Measurements from ENCODE around the gene AUTS2. TPM values are rescaled to one million over a fixed set of nuclear protein-coding genes. Genes with fewer than 3 reads are reported as not detected.

AUTS2 gene
- polyA plus RNA-seq, 3 donors: 0.08 to 0.35 TPM; not detected in 1

- Histone ChIP-seq H3K9ac (ENCODE audit: insufficient read depth, low read length, poor library complexity, severe bottlenecking) (no peak overlapping the region), H3K36me3 (replicated peaks in 1 of 2; ENCODE audit: control insufficient read depth in 1 of 2, insufficient read depth in 2 of 2, low read length in 2 of 2) (no peaks in the 10 kb centered on the region), H3K4me1 (ENCODE audit: control insufficient read depth in 1 of 2, insufficient read depth in 2 of 2, low read length in 2 of 2) (no peaks in the 10 kb centered on the region), H3K27me3 (ENCODE audit: control insufficient read depth in 2 of 2, insufficient read depth in 2 of 2, low read length in 2 of 2) (no peaks in the 10 kb centered on the region), H2AFZ (ENCODE audit: insufficient read depth, low read depth, low read length, poor library complexity, severe bottlenecking) (no peak overlapping the region), H3K4me3 (replicated peaks in 1 of 3; ENCODE audit: low read depth in 2 of 3, low read length in 3 of 3) (no peak overlapping the region), H3K4me2 (replicated peaks; ENCODE audit: extremely low read depth, low read length, poor library complexity, severe bottlenecking) (no peak overlapping the region), H3K9me3 (replicated peaks in 1 of 2; ENCODE audit: control insufficient read depth in 1 of 2, insufficient read depth in 1 of 2, low read length in 2 of 2) (no peaks in the 10 kb centered on the region), H4K20me1 (ENCODE audit: insufficient read depth, low read length) (no peaks in the 10 kb centered on the region), H3K79me2 (ENCODE audit: insufficient read depth, low read length) (no peaks in the 10 kb centered on the region), H3K27ac (ENCODE audit: low read depth in 1 of 2, low read length in 2 of 2) (no peak overlapping the region)
- Mint-ChIP-seq H3K36me3 (no peaks in the 10 kb centered on the region), H3K4me1 (no peaks in the 10 kb centered on the region), H3K9me3 (no peaks in the 10 kb centered on the region), H3K27ac (no peak overlapping the region), H3K27me3 (ENCODE audit: low read depth in 3 of 3) (no peaks in the 10 kb centered on the region), H3K4me3 (no peak overlapping the region)
- intact Hi-C loops (cut with micrococcal nuclease): no loop called here
- WGBS (ENCODE audit: insufficient coverage): 100% methylated on average over 1 of the region's 5 CpGs
- no peak for TF ChIP-seq CTCF (IDR thresholded peaks at IDR 0.05)
- no peak for DNase-seq
Observed at GRCh38 chr7:69862413-69863064, 264.3 kb downstream of the AUTS2 start.

GRCh38 chr7:69864274-69864673, 266.0 kb downstream of the AUTS2 start:
- no peak overlapping the region for H2AFZ ChIP-seq (ENCODE audit: insufficient read depth, low read depth, low read length, poor library complexity, severe bottlenecking)
- Mint-ChIP-seq H3K27me3 (ENCODE audit: low read depth in 3 of 3) (no peaks in the 10 kb centered on the region), H3K4me3 (no peak overlapping the region), H3K27ac (no peak overlapping the region), H3K4me1 (peaks cover 4% of the 10 kb centered on the region), H3K9me3 (no peaks in the 10 kb centered on the region), H3K36me3 (no peaks in the 10 kb centered on the region)
- no peak overlapping the region for H3K4me3 ChIP-seq (replicated peaks in 1 of 3; ENCODE audit: low read depth in 2 of 3, low read length in 3 of 3)
- H3K4me1 ChIP-seq (ENCODE audit: control insufficient read depth in 1 of 2, insufficient read depth in 2 of 2, low read length in 2 of 2): no peaks in the 10 kb centered on the region
- DNase-seq: no peak
- H3K79me2 ChIP-seq (ENCODE audit: insufficient read depth, low read length): no peaks in the 10 kb centered on the region
- intact Hi-C loops (cut with micrococcal nuclease): no loop called here
- no peaks in the 10 kb centered on the region for H3K27me3 ChIP-seq (ENCODE audit: control insufficient read depth in 2 of 2, insufficient read depth in 2 of 2, low read length in 2 of 2)
- H3K36me3 ChIP-seq (replicated peaks in 1 of 2; ENCODE audit: control insufficient read depth in 1 of 2, insufficient read depth in 2 of 2, low read length in 2 of 2): no peaks in the 10 kb centered on the region
- WGBS (ENCODE audit: insufficient coverage): no CpG with 5 or more reads among the region's 1 CpG
- no peaks in the 10 kb centered on the region for H3K9me3 ChIP-seq (replicated peaks in 1 of 2; ENCODE audit: control insufficient read depth in 1 of 2, insufficient read depth in 1 of 2, low read length in 2 of 2)
- H3K27ac ChIP-seq (ENCODE audit: low read depth in 1 of 2, low read length in 2 of 2): no peak overlapping the region
- no peak overlapping the region for H3K4me2 ChIP-seq (replicated peaks; ENCODE audit: extremely low read depth, low read length, poor library complexity, severe bottlenecking)
- H4K20me1 ChIP-seq (ENCODE audit: insufficient read depth, low read length): no peaks in the 10 kb centered on the region
- H3K9ac ChIP-seq (ENCODE audit: insufficient read depth, low read length, poor library complexity, severe bottlenecking): no peak overlapping the region
- no peak for TF ChIP-seq CTCF (IDR thresholded peaks at IDR 0.05)

Measured in CD14-positive monocyte (primary cell).